Activated gamma-delta T cell treated with Interleukin-2 at 50 U/mL for 16 hours (primary cell): ENCODE data around the gene HORMAD2.

ENCODE experiments used
- DNase-seq: peaks from one replicate; pipeline ENCODE4 v3.0.0-alpha.2; 2020

HORMAD2 gene

DNA sequence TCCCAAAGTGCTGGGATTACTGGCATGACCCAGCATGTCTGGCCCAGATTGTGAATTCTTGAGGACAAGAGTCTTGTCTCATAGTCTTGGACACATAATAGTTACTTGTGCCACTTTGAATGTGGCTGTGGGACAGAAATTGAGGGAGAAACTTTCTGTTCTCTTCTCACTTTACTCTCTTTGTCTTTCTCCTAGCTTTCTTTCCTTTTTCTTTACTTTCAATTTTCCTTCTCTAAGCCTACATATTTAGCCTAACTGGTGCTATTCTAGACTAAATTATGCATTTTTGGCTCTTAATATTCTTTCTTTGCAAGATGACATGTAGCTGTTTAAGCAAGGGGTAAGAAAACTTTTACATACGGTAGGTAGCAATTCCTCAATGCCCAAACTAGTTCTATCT, 33.2 kb downstream of the HORMAD2 start:
- no peak for DNase-seq

DNA sequence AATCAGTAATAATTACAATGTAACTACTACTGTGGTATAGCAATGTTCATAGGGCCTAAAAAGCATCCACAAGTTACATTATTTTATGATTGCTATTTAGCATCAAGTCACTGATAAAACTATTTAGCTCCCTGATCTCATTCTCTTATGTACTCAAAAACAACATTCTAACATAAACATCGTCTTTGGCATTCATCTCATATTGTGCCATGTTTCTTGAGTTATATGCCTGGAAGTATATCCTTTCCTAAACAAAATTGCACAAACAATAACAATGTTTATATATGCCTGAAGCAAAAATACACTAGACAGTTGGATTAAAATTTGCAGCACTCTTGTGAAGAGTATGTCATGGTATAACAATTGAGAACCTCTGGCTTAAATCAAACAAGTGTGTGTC, 34.1 kb downstream of the HORMAD2 start:
- DNase-seq: no peak

DNA sequence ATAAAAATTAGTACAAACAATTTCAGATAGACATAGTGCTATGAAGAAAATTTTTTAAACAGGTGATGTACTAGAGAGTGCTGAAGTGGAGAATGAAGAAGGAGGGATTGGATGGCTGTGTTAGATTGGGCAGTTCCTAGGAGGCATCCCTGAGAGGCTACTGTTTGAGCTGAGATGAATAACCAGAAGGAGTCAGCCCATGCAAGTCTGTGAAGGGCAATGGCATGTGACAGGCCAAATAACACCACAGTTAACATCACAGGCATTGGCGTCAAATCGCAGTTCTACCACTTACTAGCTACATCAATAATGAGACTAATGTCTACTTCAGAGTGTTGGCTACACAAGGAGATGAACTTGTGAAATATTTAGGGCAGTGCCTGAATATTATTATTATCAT, 35.4 kb downstream of the HORMAD2 start:
- no peak for DNase-seq

DNA sequence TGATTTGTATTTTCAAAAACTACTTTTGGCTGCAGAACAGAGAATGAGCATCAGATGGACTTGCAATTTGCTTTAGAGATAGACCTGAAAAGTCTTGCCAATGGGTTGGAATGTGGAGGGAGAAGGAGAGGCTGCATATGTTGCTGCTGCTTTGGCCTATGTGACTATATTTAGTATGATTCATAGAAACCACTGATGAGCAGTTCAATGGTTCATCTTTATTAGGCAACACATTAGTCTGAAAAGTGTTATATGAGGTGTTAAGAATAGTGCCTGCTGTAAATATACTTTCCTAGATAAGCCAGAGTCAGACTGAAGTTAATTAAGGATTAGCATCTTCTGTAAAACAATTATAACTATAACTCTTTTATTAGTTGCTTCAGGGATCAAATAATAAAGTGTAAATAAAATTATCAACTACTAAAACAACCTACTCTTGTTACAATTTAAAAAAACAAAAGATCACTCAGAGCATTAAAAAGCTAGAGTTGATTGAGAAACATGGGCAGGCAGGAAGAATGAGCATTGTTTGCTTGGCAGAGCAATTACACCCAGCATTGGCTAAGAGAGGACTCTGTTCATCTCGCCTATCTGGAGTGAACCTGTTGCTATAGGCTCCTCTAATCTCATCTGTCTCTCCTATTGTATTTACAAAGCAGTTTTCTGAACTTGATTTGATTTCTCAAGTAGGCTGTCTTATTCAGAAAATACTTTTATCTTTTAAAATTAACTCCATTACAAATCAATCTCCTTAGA, 36.3 kb downstream of the HORMAD2 start:
- no peak for DNase-seq

DNA sequence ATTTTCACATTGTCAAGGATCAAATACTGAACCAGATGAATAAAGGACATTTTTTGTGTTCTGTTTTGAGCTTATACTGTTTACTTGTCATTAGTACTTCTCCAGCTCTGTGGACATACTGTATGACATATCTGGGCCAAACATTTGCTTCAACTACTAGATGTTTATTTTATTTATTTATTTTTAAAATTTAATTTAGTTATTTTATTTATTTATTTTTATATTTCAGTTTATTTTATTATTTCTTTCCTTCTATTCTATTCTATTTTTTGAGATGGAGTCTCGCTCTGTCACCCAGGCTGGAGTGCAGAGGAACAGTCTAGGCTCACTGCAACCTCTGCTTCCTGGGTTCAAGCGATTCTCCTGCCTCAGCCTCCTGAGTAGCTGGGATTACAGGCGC, 37.0 kb downstream of the HORMAD2 start:
- no peak for DNase-seq

DNA sequence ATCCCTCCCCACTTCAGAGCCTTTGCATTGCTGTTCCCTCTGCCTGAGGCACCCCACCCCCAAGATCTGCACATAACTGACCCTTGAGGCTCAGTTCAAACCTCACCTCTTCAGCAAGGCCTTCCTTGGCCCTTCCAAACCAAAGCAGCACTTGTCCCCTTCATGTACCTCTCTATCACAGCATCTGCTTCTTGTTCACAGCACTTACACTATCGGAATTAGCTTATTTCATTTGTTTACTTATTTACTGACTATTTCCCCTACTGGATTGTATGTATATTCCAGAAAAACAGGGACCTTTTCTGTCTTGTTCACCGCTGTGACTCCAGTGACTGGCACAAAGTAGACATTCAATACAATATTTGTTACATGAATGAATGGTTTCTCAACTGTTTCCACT, 38.0 kb downstream of the HORMAD2 start:
- no peak for DNase-seq

DNA sequence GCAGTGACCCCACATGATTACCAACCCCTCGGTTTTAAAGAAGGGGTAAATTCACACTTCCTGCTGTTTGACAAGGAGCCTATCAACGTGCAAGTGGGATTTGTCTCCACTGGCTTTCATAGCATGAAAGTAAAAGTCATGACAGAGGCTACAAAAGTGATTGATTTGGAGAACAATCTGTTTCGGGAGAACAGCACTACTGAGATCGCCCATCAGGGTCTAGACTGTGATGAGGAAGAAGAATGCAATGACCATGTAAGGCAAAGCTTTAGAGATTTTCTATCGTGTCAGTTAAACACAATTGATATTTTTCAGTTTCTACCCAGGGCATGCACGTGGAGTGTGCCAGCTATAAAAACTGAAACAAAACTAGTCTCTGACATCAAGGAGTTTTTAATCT, 41.7 kb downstream of the HORMAD2 start:
- no peak for DNase-seq

DNA sequence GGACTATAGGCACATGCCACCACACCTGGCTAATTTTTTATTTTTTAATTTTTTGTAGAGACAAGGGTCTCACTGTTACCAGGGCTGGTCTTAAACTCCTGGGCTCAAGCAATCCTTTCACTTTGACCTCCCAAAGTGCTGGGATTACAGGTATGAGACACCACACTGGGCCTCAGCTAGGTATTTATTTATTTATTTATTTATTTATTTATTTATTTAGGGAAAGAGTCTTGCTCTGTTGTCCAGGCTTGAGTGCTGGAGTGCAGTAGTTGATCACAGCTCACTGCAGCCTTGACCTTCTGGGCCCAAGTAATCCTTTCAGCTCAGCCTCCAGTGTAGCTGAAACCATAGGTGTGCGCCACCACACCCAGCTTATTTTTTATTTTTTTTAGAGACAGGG, 43.2 kb downstream of the HORMAD2 start:
- no peak for DNase-seq

DNA sequence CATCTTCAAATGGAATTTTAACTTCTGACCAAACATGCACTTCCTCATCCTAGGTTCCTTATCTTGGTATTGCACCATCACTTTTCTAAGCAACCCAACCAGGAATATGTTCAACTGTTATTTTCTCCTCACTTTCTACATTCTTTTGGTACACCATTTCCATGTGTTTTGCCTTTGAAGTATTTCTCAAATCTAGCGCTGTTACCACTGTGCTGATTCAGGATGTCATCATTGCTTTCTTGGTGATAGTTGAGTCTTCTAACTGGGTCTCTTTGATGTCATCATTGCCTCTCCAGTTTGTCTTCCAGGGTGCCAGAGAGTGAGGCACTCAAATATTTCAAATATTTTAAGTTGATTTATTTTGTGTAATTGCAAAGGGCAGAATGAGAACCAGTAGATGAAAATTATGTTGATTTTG, 47.5 kb downstream of the HORMAD2 start:
- DNase-seq: no peak

DNA sequence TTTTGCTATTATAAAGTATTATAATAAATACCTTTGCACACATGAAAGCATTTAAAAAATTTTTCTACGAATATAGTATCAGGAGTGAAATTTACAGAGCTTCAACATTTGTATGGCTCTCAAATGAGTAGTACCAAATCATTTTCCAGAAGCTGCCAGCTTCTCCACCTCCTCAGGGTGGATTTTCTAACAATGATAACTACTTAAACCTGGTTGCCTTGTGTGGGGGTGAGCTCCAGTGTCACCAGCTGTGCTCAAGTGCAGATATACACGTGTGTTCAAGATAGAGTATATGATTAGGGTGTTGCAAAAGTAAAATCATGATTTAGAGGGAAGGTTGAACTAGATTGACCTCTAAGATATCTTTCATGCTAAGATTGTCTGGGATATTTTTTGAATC, 48.2 kb downstream of the HORMAD2 start:
- DNase-seq: no peak

DNA sequence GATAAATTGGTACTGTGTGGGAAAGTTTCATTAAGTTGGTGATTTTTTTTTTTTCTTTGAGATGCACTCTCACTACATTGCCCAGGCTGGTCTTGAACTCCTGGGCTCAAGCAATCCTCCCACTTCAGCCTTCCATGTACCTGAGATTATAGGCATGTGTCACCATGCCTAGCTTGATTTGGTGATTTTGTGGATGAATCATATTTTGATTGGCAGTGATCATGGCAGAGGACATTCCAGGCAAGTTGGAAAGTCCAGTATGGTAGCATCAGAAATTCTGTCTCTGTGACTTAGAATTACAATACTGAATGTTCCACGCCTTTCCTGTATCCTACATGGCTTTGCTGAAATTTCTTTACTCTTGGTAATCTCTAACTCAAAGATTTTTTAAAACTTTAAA, 49.4 kb downstream of the HORMAD2 start:
- no peak for DNase-seq

DNA sequence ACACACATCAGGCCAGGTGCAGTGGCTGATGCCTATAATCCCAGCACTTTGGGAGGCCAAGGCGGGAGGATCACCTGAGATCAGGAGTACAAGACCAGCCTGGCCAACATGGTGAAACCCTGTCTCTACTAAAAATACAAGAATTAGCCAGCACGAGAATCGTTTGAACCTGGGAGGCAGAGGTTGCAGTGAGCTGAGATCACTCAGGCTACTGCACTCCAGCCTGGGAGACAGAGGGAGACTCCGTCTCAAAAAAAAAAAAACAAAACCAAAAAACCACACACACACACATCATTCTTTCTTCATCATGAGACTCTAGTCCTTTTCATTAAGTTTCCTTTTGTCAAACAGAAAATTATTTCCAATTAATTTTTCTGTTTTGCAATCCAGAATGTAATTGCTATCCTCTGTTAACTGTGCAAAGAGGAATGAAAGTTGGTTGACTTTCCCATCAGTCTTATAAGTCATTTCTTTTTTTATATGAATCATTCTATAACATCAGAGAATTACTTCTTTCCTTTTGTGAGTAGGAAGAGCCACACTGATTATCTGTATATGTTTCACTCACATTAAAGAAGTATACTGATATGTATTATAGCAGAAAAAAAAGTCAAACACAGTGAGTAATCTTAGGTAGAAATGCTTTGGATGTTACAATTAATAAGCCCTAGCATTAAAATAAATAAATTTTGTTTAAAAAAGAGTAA, 52.2 kb downstream of the HORMAD2 start:
- DNase-seq: no peak

DNA sequence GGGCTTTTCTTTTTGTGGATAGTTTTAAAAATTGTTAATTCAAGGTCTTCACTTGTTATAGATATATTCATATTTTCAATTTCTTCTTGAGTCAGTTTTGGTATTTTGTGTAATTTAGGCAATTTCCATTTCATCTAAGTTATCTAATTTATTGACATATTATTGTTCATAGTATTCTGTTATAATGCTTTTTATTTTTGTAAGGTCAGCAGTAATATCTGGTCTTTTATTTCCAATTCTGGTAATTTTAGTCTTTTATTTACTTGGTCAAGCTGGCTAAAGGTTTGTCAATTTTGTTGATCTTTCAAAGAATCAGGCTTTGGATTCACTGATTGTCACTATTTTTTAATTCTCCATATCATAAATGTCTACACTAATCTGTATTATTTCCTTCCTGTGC, 60.1 kb downstream of the HORMAD2 start:
- no peak for DNase-seq

DNA sequence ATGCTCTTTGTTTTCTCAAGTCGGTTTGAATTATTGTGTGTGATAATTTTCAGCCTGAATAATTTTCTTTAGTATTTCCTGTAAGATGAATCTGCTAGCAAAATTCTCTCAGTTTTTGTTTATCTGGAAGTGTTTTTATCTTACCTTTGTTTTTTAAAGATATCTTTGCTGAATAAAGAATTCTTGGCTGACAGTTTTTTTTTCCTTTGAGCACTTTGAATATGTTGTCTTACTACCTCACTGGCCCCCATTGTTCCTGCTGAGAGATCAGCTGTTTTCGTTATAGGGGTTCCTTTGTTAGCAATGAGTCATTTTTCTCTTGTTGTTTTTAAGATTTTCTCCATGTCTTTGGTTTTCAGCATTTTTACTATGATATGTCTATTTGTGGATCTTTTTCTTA, 63.0 kb downstream of the HORMAD2 start:
- DNase-seq: no peak

DNA sequence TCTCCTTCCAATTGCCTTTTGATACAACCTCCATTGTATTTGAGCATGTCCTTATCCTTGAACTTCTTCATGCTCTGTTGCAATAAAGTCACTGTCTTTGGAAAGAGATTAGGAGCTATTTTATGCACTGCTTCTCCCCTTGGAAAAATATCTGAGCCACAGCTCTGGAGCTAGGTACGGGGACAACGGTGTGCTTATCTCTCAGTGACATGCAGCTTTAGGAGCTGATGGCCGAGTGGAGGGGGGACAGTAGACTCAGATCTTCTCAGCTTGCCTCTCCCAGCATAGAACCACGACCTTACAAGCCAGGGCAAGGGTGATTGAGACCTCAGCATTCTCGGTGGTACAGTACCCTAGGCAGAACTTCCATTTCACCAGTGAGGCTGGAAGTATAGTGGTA, 64.1 kb downstream of the HORMAD2 start:
- no peak for DNase-seq

DNA sequence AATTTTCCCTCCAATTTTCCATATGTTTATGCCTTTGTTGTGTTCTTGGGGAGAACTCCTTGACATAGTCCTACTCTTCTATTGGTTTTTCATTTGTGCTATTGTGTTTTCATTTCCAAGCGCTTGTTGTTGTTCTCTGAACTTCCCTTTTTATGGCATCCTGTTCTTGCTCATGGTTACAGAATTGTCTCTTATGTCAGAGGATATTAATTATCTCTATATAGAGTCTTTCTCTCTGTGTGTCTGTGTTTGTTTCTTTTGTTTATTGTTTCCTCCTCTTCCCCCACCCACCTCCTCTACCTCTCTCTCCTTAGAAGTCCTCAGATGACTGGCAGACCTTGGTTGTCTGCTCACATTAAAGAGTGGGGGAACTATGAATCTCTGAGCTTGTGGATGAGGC, 69.9 kb downstream of the HORMAD2 start:
- no peak for DNase-seq

DNA sequence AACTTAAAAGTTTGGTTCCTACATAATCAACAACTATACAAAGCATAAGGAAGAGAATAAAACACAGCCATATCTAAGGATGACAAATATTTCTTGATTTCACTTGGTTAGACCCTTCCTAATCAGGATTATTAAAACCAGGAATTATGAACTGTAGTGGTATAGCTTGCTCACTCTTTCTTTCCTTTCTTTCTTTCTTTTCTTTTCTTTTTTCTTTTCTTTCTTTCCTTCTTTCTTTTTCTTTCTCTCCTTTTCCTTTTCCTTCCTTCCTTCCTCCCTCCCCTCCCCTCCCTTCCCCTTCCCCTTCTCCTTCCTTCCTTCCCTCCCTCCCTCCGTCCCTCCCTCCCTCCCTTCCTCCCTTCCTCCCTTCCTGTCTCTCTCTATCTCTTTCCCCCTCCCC, 78.0 kb downstream of the HORMAD2 start:
- no peak for DNase-seq

DNA sequence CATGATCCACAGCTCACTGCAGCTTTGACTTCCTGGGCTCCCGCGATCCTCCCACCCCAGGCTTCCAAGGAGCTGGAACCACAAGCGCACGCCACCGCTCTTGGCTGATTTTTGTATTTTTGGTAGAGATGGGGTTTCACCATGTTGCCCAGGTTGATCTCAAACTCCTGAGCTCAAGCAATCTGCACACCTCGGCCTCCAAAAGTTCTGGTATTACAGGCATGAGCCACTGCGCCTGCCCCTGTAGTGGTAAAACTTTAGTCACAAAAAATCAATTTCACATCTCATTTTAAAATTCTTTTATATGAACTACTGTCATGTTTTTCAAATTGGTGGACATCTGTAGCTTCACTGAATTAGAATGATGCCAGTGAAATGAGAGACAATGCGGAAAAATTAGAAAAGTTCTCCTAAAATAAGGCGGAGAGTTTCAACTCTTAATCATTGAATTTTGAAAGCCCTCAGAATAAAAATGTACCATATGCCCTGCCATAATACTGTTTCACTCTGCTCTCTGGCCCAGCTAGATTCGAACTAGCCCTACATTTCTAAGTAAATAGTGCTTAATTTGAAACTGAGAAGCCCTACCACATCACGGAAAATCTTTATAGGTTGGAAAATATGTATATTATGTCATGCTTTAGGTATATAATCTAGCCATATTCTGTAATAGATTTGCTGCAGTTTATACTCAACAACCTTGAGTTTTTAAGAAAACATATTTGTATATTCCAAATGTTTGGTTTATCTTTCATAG, 78.7 kb downstream of the HORMAD2 start:
- DNase-seq: no peak

DNA sequence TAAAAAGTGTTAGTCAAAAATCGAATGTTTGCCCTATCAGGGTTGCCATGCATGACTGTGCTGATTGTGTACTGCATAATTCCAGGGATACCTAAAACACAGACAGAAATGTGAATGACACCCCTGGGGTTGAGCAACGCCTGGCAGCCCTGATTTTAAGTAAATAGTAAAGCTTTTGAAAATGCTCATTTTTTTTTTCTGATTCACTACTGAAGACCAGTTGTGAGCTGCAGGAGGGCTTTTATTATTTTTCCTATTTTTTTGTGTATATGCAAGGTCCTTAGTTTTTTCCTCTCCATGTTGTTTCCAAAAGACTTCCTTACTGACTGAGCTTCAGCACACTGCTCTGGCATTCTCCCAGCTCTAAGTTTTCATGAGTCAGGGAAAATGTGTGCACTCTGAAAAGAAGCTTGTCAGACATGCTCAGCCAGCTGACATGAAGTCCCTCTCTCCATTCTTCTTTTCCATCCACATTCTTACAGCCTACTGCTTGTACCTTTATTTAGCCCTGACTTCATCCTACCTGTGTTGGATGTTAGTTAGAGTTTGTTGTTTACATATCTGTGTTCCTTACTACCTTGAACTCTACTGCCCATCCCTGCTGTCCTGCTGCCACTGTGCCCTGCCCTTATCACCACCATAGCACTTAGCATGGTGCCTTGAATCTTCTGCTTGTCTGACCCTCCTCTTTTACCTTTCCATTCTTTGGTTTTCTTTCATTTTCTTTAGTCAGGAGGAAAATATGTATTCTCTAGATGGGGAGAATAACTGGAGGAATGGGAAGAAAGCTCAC, 79.5 kb downstream of the HORMAD2 start:
- DNase-seq: no peak

DNA sequence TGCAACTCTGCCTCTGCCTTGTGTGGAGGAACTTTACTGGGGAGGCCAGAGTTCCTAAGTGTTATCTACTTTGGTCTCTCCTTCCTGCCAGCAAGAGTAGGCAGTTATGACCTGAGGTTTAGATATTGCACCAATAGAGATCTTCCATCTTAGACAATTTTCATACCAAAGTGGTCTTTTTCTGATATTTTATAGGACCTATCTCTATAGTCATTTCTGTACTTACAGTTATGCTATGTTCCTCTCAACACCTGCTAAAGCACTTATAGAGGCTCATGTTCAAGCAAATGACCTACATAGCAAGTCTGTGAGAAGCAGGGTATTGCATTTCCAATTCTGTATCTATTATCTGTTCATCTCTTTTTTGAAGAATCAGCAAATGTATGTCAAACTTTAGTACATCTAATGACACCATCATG, 80.8 kb downstream of the HORMAD2 start:
- DNase-seq: no peak

DNA sequence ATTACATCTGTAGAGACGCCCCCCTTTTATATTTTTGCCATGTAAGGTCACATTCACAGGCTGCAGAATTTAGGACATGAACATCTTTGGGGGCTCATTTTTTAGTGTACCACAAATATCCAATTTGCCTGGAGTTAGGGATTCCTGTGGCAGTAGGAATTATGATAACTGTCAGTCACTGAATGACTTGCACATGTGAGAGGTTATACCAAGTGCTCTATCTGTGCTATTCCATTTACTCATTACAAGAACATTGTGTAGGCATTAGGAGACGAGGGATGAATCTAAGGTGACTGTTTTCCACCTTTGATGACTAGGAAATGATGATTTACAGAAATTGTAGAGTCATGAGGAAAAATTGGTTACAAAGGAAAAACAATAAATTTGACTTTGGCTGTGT, 87.0 kb downstream of the HORMAD2 start:
- no peak for DNase-seq

DNA sequence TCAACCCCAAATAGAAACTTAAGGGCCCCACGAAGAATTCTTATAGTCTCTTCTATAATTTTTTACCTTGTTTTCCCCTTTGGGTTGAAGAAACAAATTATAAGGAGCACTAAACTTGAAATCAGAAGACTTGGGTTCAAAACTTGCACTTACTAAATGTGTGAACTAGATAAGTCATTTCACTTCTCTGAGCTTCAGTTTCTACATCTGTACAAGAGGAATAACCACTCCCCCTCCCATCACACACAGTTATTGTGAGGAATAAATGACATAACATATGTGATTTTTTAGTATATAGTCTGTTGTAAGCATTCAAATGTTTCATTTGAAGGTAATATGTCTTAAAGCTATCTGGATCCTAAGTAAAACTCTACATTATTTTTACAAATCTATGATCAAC, 87.5 kb downstream of the HORMAD2 start:
- DNase-seq: no peak

DNA sequence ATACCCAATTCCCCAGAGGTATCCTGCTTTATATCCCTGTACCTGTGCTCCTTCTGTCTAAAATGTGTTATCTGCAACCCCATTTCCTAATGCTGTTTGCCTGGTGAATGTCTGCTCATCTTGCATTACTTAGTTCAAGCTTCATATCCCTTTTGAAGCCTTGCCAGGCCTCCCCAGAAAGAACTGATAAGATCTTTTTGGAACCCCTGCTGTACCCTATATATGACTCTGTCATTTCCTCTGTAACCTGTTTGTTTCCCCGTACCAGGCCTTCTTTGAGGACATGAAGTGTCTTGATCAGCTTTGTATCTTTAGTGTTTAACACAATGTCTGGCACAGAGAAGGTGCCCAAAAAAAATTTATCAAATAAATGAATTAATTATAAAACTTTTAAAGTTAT, 88.7 kb downstream of the HORMAD2 start:
- DNase-seq: no peak
